Fibroblast of villous mesenchyme (primary cell): ENCODE results near the gene AOPEP. TPM values are rescaled to one million over a fixed set of nuclear protein-coding genes. Genes with fewer than 3 reads are reported as not detected.

ENCODE experiments used
- DNase-seq: peaks from one replicate; pipeline ENCODE4 v3.0.0-alpha.2; 2010; ENCODE audit warnings: low read depth
- H3K4me3 ChIP-seq: 2 replicates; pipeline ENCODE4 v1.5.1; 2011; ENCODE audit warnings: low read depth, mild to moderate bottlenecking, low read length
- total RNA-seq: library from RNA; depleted of rRNA; stranded (reverse); fragments of >200 nt; gene quantifications from 2 replicates; pipeline ENCODE4 v1.2.3, GENCODE V29; 2012
- TF ChIP-seq, protein P1 (sequence below): IDR thresholded peaks from 2 replicates; pipeline ENCODE4 v1.5.1; 2012; ENCODE audit warnings: low read depth, mild to moderate bottlenecking, low read length; ENCODE audit not compliant: insufficient read depth

Gene AOPEP
- total RNA-seq, 1 donor: 153 TPM

GRCh38 chr9:94713436-94714215 lies 12.9 kb upstream of the AOPEP start:
- DNase-seq: no peak
- TF ChIP-seq, protein P1, sequence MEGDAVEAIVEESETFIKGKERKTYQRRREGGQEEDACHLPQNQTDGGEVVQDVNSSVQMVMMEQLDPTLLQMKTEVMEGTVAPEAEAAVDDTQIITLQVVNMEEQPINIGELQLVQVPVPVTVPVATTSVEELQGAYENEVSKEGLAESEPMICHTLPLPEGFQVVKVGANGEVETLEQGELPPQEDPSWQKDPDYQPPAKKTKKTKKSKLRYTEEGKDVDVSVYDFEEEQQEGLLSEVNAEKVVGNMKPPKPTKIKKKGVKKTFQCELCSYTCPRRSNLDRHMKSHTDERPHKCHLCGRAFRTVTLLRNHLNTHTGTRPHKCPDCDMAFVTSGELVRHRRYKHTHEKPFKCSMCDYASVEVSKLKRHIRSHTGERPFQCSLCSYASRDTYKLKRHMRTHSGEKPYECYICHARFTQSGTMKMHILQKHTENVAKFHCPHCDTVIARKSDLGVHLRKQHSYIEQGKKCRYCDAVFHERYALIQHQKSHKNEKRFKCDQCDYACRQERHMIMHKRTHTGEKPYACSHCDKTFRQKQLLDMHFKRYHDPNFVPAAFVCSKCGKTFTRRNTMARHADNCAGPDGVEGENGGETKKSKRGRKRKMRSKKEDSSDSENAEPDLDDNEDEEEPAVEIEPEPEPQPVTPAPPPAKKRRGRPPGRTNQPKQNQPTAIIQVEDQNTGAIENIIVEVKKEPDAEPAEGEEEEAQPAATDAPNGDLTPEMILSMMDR: no peak
- no peak overlapping the region for H3K4me3 ChIP-seq

DNA sequence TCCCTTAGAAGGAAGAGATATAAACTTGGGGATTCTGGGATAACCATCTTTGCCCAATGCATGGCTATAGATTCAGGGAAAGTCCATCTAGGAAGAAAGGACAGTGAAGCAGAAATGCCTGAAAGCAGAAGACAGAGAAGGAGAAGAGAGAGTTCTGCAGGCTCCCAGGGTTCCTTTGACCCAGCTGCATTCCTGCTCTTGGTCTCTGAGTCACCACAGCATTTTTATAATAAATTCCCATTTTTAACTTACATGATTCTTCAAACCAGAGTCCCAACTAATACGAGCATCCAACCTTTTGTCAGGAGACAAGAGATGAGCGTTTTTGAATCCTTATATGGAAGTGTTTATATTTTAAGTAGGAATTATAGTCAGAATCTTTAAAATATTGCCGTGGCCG lies 12.0 kb upstream of the AOPEP start:
- no peak overlapping the region for H3K4me3 ChIP-seq

DNA sequence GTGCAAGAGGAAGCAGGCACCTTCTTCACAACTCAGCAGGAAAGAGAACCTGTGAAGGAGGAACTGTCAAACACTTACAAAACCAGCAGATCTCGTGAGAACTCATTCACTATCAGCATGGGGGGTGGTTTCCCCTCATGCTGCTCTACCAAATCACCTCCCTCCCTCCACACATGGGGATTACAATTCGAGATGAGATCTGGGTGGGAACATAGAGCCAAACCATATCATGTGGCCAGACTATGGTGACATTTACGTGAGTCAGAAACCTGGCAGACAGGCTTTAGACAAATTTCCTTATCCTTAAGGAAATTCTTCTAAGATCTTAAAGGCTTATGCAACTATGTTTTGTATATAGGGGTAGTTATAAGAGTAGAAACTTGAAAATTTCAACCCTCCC lies 8.7 kb upstream of the AOPEP start:
- DNase-seq: peak; percentile 20
- TF ChIP-seq, protein P1: no peak

More for the DNA sequence above, 12.0 kb upstream of the AOPEP start:
- TF ChIP-seq, protein P1: no peak
- DNase-seq: no peak

DNA sequence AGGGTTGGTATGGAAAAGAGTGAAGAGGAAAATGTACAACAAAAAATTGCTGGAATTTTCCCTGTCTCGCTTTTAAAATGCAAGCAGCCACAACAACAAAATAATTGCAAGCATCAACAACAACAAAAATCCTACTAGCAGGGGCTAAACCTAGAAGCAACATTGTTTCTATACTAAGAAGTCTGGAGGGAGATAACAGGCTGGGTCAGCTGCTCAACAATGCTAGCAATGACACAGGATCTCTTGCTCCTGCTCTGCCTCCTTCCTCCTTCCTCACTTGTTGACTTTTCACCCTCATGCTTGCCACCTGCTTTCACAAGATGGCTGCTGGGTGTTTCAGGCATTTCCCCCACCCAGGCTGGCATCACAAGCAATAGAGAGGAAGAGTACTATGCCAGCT lies 7.6 kb upstream of the AOPEP start:
- H3K4me3 ChIP-seq: no peak overlapping the region
- TF ChIP-seq, protein P1: no peak
- DNase-seq: no peak

More for the DNA sequence above, 8.7 kb upstream of the AOPEP start:
- H3K4me3 ChIP-seq: no peak overlapping the region

GRCh38 chr9:94719878-94720277 lies 6.6 kb upstream of the AOPEP start:
- TF ChIP-seq, protein P1: no peak
- no peak overlapping the region for H3K4me3 ChIP-seq

DNA sequence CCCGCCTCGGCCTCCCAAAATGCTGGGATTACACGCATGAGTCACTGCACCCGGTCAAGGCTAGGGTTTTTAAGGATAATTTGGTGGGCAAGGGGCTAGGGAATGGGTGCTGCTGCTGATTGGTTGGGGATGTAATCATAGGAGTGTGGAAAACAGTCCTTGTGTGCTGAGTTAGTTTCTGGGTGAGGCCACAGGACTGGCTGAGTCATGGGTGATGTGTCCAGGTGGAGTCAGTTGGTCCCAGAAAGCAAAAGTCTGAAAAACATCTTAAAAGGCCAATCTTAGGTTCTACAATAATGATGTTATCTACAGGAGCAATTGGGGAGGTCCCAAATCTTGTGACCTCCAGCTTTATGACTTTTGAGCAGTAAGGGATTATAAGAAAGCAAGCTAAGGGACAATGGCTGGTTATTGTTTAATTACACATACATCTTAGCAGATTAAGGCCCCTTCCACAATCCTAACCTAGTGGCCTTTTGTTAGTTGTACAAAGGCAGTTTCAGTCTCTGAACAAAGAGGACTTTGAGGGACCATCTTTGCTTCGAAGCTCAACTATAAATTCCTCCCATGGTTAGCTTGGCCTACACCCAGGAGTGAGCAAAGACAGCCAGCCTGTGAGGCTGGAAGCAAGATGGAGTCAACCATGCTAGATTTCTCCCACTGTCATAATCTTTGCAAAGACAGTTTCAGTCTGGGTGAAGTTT lies 5.5 kb upstream of the AOPEP start:
- H3K4me3 ChIP-seq: no peak overlapping the region
- TF ChIP-seq, protein P1: no peak
- no peak for DNase-seq

More at GRCh38 chr9:94719878-94720277, 6.6 kb upstream of the AOPEP start:
- no peak for DNase-seq
